Astrocyte (in vitro differentiated cells and primary cell): ENCODE data around the gene MRS2. TPM values are rescaled to one million over a fixed set of nuclear protein-coding genes. Genes with fewer than 3 reads are reported as not detected.

Experiments
- DNase-seq: peaks from one replicate; pipeline ENCODE4 v3.0.0-alpha.2; 2010; ENCODE audit warnings: low read depth
- FAIRE-seq: peaks from 2 replicates; lab custom pipeline; 2011; peaks lifted over from hg19 to GRCh38; lab: Jason Lieb, UNC
- H2AFZ ChIP-seq: 2 replicates; pipeline ENCODE4 v1.6.0; 2012; ENCODE audit warnings: low read depth, low read length, inconsistent platforms
- H3K27ac ChIP-seq: 2 replicates; pipeline ENCODE4 v1.5.1; 2011; ENCODE audit warnings: low read depth, low read length, inconsistent platforms
- H3K27me3 ChIP-seq: 2 replicates; pipeline ENCODE4 v1.6.0; 2011; ENCODE audit warnings: low read length, inconsistent platforms; ENCODE audit not compliant: insufficient read depth
- H3K36me3 ChIP-seq: 2 replicates; pipeline ENCODE4 v1.5.1; 2011; ENCODE audit warnings: low read length, inconsistent platforms; ENCODE audit not compliant: insufficient read depth
- H3K4me1 ChIP-seq: 2 replicates; pipeline ENCODE4 v1.5.1; 2011; ENCODE audit warnings: low read length, inconsistent platforms; ENCODE audit not compliant: insufficient read depth
- H3K4me2 ChIP-seq: 2 replicates; pipeline ENCODE4 v1.6.0; 2012; ENCODE audit warnings: low read length, inconsistent platforms
- H3K4me3 ChIP-seq: 2 replicates; pipeline ENCODE4 v1.5.1; 2011; ENCODE audit warnings: low read depth, mild to moderate bottlenecking, low read length, inconsistent platforms; ENCODE audit not compliant: insufficient read depth
- H3K79me2 ChIP-seq: 2 replicates; pipeline ENCODE4 v1.6.0; 2012; ENCODE audit warnings: mild to moderate bottlenecking, low read length, inconsistent platforms; ENCODE audit not compliant: insufficient read depth
- H3K9ac ChIP-seq: 2 replicates; pipeline ENCODE4 v1.6.0; 2012; ENCODE audit warnings: mild to moderate bottlenecking, low read length, inconsistent platforms
- H3K9me3 ChIP-seq: 2 replicates; pipeline ENCODE4 v1.5.1; 2012; ENCODE audit warnings: low read depth, mild to moderate bottlenecking, low read length, inconsistent platforms; ENCODE audit not compliant: insufficient read depth
- H4K20me1 ChIP-seq: 2 replicates; pipeline ENCODE4 v1.6.0; 2012; ENCODE audit warnings: low read length, inconsistent platforms; ENCODE audit not compliant: insufficient read depth
- H3K27ac Mint-ChIP-seq: one replicate; pipeline ENCODE4 v1.8.0; 2021; ENCODE audit warnings: mild to moderate bottlenecking, mixed read lengths; ENCODE audit not compliant: unreplicated experiment
- H3K27me3 Mint-ChIP-seq: one replicate; pipeline ENCODE4 v1.8.0; 2021; ENCODE audit warnings: low read depth, mixed read lengths; ENCODE audit not compliant: unreplicated experiment
- H3K36me3 Mint-ChIP-seq: one replicate; pipeline ENCODE4 v1.8.0; 2021; ENCODE audit warnings: low read depth, mixed read lengths; ENCODE audit not compliant: unreplicated experiment
- H3K4me1 Mint-ChIP-seq: one replicate; pipeline ENCODE4 v1.8.0; 2021; ENCODE audit warnings: low read depth, mixed read lengths; ENCODE audit not compliant: unreplicated experiment
- H3K4me3 Mint-ChIP-seq: one replicate; pipeline ENCODE4 v1.8.0; 2021; ENCODE audit warnings: mild to moderate bottlenecking, moderate library complexity, mixed read lengths; ENCODE audit not compliant: unreplicated experiment
- H3K9me3 Mint-ChIP-seq: one replicate; pipeline ENCODE4 v1.8.0; 2021; ENCODE audit warnings: mild to moderate bottlenecking, mixed read lengths; ENCODE audit not compliant: unreplicated experiment
- CTCF ChIP-seq: IDR thresholded peaks from 2 replicates; pipeline ENCODE4 v1.5.1; 2011; ENCODE audit warnings: low read depth, mild to moderate bottlenecking, inconsistent platforms, low read length, moderate library complexity; ENCODE audit not compliant: insufficient read depth
- EZH2 ChIP-seq: IDR thresholded peaks from 2 replicates; pipeline ENCODE4 v1.6.1; 2012; ENCODE audit warnings: mild to moderate bottlenecking, low read length, inconsistent platforms; ENCODE audit not compliant: insufficient read depth
- total RNA-seq: library from RNA; stranded (reverse); gene quantifications from 2 replicates; pipeline ENCODE4 v1.2.1, GENCODE V29; 2021

The MRS2 gene
- total RNA-seq, 1 donor from 2014 or later: 68.9 TPM

DNA sequence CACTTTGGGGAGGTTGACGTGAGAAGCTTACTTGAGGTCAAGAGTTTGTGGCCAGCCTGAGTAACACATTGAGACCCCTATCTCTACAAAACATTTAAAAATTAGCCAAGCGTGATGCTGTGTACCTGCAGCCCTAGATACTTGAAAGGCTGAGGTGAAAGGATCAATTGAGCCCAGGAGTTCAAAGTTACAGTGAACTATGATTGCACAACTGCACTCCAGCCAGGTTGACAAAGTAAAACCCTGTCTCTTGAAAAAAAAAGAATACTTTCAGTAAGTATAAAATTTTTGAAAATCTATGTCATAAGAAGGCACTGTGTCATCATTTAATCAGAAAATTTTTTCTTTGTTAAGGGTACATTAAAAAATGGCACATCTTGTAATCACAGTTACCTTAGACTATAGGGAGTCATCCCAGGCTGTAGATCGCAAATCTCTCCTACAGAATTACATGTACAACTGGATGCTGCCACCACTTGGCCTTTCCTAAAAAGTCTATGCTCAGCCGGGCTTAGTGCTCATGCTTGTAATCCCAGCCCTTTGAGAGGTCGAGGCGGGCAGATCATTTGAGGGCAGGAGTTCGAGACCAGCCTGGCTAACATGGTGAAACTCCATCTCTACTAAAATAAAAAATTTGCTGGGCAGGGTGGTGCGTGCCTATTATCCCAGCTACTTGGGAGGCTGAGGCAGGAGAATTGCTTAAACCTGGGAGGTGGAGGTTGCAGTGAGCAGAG, 17.0 kb upstream of the MRS2 start:
- no peaks in the 10 kb centered on the region for H3K27me3 ChIP-seq
- H4K20me1 ChIP-seq: no peaks in the 10 kb centered on the region
- H3K79me2 ChIP-seq: no peaks in the 10 kb centered on the region
- no peaks in the 10 kb centered on the region for H3K4me1 ChIP-seq
- H3K9me3 ChIP-seq: no peaks in the 10 kb centered on the region
- H3K4me2 ChIP-seq: no peak overlapping the region
- no peak overlapping the region for H3K27ac ChIP-seq
- Mint-ChIP-seq H3K27me3 (no peaks in the 10 kb centered on the region), H3K4me1 (peaks cover 7% of the 10 kb centered on the region), H3K36me3 (no peaks in the 10 kb centered on the region), H3K4me3 (no peak overlapping the region), H3K27ac (no peak overlapping the region), H3K9me3 (peaks cover 2% of the 10 kb centered on the region)
- no peak overlapping the region for H3K4me3 ChIP-seq
- H2AFZ ChIP-seq: no peak overlapping the region
- FAIRE-seq: no peak
- TF ChIP-seq EZH2: no peak
- no peak for TF ChIP-seq CTCF
- no peak overlapping the region for H3K9ac ChIP-seq
- no peaks in the 10 kb centered on the region for H3K36me3 ChIP-seq
- DNase-seq: no peak

DNA sequence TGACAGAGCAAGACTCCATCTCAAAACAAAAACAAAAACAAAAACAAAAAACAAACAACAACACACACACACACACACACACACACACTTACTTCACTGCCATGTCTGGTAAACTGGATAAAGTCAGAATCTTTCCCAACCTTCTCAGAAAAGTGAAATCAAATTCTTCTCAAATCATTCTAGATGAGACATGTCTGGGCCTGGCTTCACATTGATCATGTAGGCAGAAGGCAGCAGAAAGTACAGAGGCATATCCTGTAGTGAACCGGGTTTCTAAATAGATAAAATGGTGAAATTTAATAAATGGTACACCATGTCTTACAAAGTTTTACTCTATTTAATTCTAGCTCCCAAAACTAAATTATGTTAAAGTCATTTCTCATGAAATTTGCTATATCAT, 14.9 kb upstream of the MRS2 start:
- Histone ChIP-seq H2AFZ (no peak overlapping the region), H3K4me2 (no peak overlapping the region), H3K27me3 (no peaks in the 10 kb centered on the region), H3K4me3 (no peak overlapping the region), H3K9ac (no peak overlapping the region), H4K20me1 (no peaks in the 10 kb centered on the region), H3K4me1 (no peaks in the 10 kb centered on the region), H3K79me2 (no peaks in the 10 kb centered on the region), H3K36me3 (no peaks in the 10 kb centered on the region), H3K27ac (no peak overlapping the region), H3K9me3 (no peaks in the 10 kb centered on the region)
- no peak for FAIRE-seq
- no peaks in the 10 kb centered on the region for H3K36me3 Mint-ChIP-seq
- peaks cover 5% of the 10 kb centered on the region for H3K4me1 Mint-ChIP-seq
- no peaks in the 10 kb centered on the region for H3K27me3 Mint-ChIP-seq
- peaks cover 2% of the 10 kb centered on the region for H3K9me3 Mint-ChIP-seq
- DNase-seq: no peak
- no peak overlapping the region for H3K27ac Mint-ChIP-seq
- H3K4me3 Mint-ChIP-seq: no peak overlapping the region
- TF ChIP-seq EZH2 (no peak), CTCF (no peak)

DNA sequence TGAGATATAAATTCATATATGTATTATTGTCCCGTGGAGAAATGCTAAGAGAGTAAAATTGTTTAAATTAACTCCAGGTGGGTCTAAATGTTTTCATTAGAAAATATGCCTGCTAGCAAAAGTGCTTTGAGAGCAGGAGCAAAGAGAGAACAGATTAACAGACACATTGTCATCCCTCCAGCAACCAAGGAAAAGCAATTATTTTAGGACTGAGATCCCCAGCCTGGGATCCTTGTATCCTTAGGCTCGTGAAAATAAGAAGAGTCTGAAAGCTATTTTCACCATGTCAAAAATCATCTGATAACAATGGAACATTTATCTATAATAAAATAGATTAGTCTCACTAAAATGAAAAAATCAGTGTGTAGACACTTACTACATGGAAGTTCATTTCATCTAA, 11.5 kb upstream of the MRS2 start:
- Mint-ChIP-seq H3K27me3 (no peaks in the 10 kb centered on the region), H3K27ac (no peak overlapping the region), H3K4me1 (peaks cover 2% of the 10 kb centered on the region), H3K36me3 (no peaks in the 10 kb centered on the region), H3K9me3 (no peaks in the 10 kb centered on the region), H3K4me3 (no peak overlapping the region)
- H3K4me1 ChIP-seq: no peaks in the 10 kb centered on the region
- H3K4me2 ChIP-seq: no peak overlapping the region
- H3K36me3 ChIP-seq: no peaks in the 10 kb centered on the region
- H3K27me3 ChIP-seq: no peaks in the 10 kb centered on the region
- no peak overlapping the region for H2AFZ ChIP-seq
- no peak overlapping the region for H3K27ac ChIP-seq
- no peaks in the 10 kb centered on the region for H4K20me1 ChIP-seq
- no peak overlapping the region for H3K4me3 ChIP-seq
- H3K79me2 ChIP-seq: no peaks in the 10 kb centered on the region
- H3K9ac ChIP-seq: no peak overlapping the region
- TF ChIP-seq EZH2 (no peak), CTCF (no peak)
- FAIRE-seq (no peak), DNase-seq (no peak)
- H3K9me3 ChIP-seq: no peaks in the 10 kb centered on the region
